GM19351 (cell line): ENCODE measurements around the gene PAK1IP1.
"Not testable (repeated sequence)": the region's sequence is repeated elsewhere in the genome, so short reads cannot be mapped to it uniquely, and the experiment has no call there.

Experiments
- ATAC-seq: cut with Tn5 transposase; IDR thresholded peaks from one replicate; pipeline ENCODE4 v1.9.1; 2021; ENCODE audit warnings: mild to moderate bottlenecking, moderate library complexity; ENCODE audit not compliant: unreplicated experiment

Gene PAK1IP1

GRCh38 chr6:10690651-10691445 is 3.9 kb upstream of the PAK1IP1 start:
- no peak for ATAC-seq

- ATAC-seq, result no peak
Measured at GRCh38 chr6:10692965-10693538, 1.7 kb upstream of the PAK1IP1 start.

- no peak for ATAC-seq
Measured at GRCh38 chr6:10695086-10695657, 400 bp downstream of the PAK1IP1 start.

- ATAC-seq, result no peak
Measured at GRCh38 chr6:10696655-10697054, 1.9 kb downstream of the PAK1IP1 start.

GRCh38 chr6:10713962-10714361 is 19.2 kb downstream of the PAK1IP1 start:
- ATAC-seq, result no peak

- ATAC-seq, result no peak
Measured at GRCh38 chr6:10719296-10719963, 24.7 kb downstream of the PAK1IP1 start.

GRCh38 chr6:10719964-10720264 is 25.1 kb downstream of the PAK1IP1 start:
- ATAC-seq, result no peak

- no peak for ATAC-seq
Measured at GRCh38 chr6:10720265-10720959, 25.6 kb downstream of the PAK1IP1 start.

- not testable (repeated sequence) for ATAC-seq
Measured at GRCh38 chr6:10720960-10721849, 26.4 kb downstream of the PAK1IP1 start.

GRCh38 chr6:10721850-10722569 is 27.2 kb downstream of the PAK1IP1 start:
- ATAC-seq, result no peak

GRCh38 chr6:10722570-10722819 is 27.7 kb downstream of the PAK1IP1 start:
- ATAC-seq, result no peak

GRCh38 chr6:10722820-10723566 is 28.2 kb downstream of the PAK1IP1 start, which contains the start of gene TMEM14C:
TMEM14C (plus strand) TSS chr6:10723070; CDS start chr6:10724614, 1,544 bp downstream.
- peak; percentile 97 for ATAC-seq

GRCh38 chr6:10723567-10723881 is 28.8 kb downstream of the PAK1IP1 start:
- ATAC-seq, result no peak

- ATAC-seq, result no peak
Measured at GRCh38 chr6:10725044-10725443, 30.3 kb downstream of the PAK1IP1 start.

- ATAC-seq, result no peak
Measured at GRCh38 chr6:10725716-10726115, 30.9 kb downstream of the PAK1IP1 start.

- ATAC-seq, result no peak
Measured at GRCh38 chr6:10730254-10730653, 35.5 kb downstream of the PAK1IP1 start.

- ATAC-seq, result no peak
Measured at GRCh38 chr6:10733151-10733715, 38.5 kb downstream of the PAK1IP1 start.

- no peak for ATAC-seq
Measured at GRCh38 chr6:10733863-10734262, 39.1 kb downstream of the PAK1IP1 start.

GRCh38 chr6:10736731-10737130 is 42.0 kb downstream of the PAK1IP1 start:
- no peak for ATAC-seq
